Spleen (tissue), 7 donors: ENCODE data around the gene WDR88.

Experiments used
- POLR2A ChIP-seq, 3 donors: fragments of 450-650 bp; IDR thresholded peaks; one replicate each; pipeline ENCODE4 v1.5.1; 2017; ENCODE audit warnings: antibody characterized with exemption in 3 of 3, mild to moderate bottlenecking in 1 of 3
- POLR2AphosphoS5 ChIP-seq, 3 donors: sonication (generic); formaldehyde crosslinking; IDR thresholded peaks; one replicate each; pipeline ENCODE4 v1.5.1; 2017; ENCODE audit warnings: antibody characterized with exemption in 3 of 3
- TF ChIP-seq, protein P1 (sequence below), 11 experiments: fragments of 200-600 bp in 7 of 11; fragments of 450-650 bp in 4 of 11; sonication (generic) in 4 of 11; IDR thresholded peaks in 8 of 11; conservative IDR thresholded peaks in 3 of 11; 1 replicate in 7 of 11; 2 replicates in 4 of 11; pipeline versions ENCODE4 v1.4.0 to v1.8.0; 2016 to 2021; ENCODE audit warnings: antibody characterized with exemption in 11 of 11, inconsistent platforms in 4 of 11, mild to moderate bottlenecking in 1 of 11
- donor health status: DM: no; HTN: no; CAD: no; lungs with moderate emphysema.
- donor health status: DM: no; HTN: no; CAD: no.
- donor health status: DM: no; HTN: no; CAD: no.

DNA sequence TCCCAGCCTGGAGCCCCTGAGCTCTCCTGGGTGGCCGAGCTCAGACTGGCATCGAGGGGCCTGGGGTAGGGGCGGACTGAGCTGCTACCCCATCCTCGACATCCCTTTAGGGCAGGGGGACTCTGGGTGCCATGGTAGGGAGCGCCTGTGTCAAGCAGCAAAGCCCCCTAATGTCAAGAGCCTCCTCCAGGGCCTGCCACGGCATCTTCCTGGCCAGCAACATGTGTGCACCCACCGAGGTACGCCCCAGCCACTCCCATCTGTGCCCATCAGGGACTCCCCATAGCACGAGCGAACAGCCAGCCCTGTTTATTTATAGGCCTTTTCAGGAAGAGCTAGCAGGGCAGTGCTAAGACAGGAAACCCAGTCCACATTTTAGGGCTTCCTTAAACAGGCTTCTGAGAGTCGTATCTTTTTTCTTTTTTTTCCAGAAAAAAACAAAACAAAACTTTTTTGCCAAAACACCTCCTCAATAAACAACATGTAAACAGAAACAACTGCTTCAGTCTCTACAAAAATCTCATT lies 76.5 kb downstream of the WDR88 start:
- TF ChIP-seq, protein P1, sequence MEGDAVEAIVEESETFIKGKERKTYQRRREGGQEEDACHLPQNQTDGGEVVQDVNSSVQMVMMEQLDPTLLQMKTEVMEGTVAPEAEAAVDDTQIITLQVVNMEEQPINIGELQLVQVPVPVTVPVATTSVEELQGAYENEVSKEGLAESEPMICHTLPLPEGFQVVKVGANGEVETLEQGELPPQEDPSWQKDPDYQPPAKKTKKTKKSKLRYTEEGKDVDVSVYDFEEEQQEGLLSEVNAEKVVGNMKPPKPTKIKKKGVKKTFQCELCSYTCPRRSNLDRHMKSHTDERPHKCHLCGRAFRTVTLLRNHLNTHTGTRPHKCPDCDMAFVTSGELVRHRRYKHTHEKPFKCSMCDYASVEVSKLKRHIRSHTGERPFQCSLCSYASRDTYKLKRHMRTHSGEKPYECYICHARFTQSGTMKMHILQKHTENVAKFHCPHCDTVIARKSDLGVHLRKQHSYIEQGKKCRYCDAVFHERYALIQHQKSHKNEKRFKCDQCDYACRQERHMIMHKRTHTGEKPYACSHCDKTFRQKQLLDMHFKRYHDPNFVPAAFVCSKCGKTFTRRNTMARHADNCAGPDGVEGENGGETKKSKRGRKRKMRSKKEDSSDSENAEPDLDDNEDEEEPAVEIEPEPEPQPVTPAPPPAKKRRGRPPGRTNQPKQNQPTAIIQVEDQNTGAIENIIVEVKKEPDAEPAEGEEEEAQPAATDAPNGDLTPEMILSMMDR (IDR thresholded peaks at IDR 0.05 in 8 of 11, conservative IDR thresholded peaks at IDR 0.05 in 3 of 11): no peak
- TF ChIP-seq POLR2A (IDR thresholded peaks at IDR 0.05): no peak
- TF ChIP-seq POLR2AphosphoS5 (IDR thresholded peaks at IDR 0.05): no peak
